Progenitor cell of endocrine pancreas (in vitro differentiated cells): ENCODE measurements around the gene C12orf43. TPM values are rescaled to one million over a fixed set of nuclear protein-coding genes. Genes with fewer than 3 reads are reported as not detected.

Experiments
- DNase-seq: peaks from one replicate; pipeline ENCODE4 v3.0.0; 2021; ENCODE audit warnings: low spot score; ENCODE audit not compliant: unreplicated experiment
- H3K27ac Mint-ChIP-seq: 2 replicates; pipeline ENCODE4 v1.8.0; 2021; ENCODE audit warnings: mild to moderate bottlenecking, moderate library complexity, mixed read lengths
- H3K27me3 Mint-ChIP-seq: 2 replicates; pipeline ENCODE4 v1.8.0; 2021; ENCODE audit warnings: mixed read lengths
- H3K36me3 Mint-ChIP-seq: 2 replicates; pipeline ENCODE4 v1.8.0; 2022; ENCODE audit warnings: mixed read lengths; ENCODE audit not compliant: insufficient read depth
- H3K4me1 Mint-ChIP-seq: 2 replicates; pipeline ENCODE4 v1.8.0; 2021; ENCODE audit warnings: low read depth, mixed read lengths
- H3K4me3 Mint-ChIP-seq: 2 replicates; pipeline ENCODE4 v1.8.0; 2021; ENCODE audit warnings: low read depth, mild to moderate bottlenecking, moderate library complexity, mixed read lengths
- H3K9me3 Mint-ChIP-seq: 2 replicates; pipeline ENCODE4 v1.8.0; 2021; ENCODE audit warnings: low read depth, mixed read lengths
- total RNA-seq: library from RNA; stranded (reverse); gene quantifications from 2 replicates; pipeline ENCODE4 v1.2.1, GENCODE V29; 2021
- TF ChIP-seq, protein P1 (sequence below): fragments of 200-600 bp; sonication (generic); IDR thresholded peaks from one replicate; pipeline ENCODE4 v1.5.0; 2021; ENCODE audit warnings: antibody characterized with exemption, mild to moderate bottlenecking; ENCODE audit not compliant: unreplicated experiment

Gene C12orf43
- total RNA-seq, 1 donor from 2014 or later, result 17.2 TPM

DNA sequence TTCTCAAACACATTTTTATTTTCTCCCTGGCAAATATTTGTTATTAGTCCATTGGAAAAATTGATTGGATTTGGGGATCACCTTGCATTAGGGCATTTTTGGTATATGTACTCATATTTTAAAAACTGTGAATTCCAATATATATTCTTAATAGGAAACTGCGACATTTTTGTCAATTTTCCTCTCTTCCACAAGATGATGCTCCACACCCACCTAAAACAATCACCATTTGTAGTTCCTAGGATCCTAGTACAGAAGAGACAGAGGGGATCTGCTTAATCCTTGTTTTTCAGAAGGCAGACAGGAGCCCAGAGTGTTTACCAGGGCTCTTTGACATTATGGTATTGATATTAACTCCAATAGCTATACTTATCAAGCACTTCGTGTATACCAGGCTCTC is 45.5 kb upstream of the C12orf43 start:
- no peak for DNase-seq
- H3K4me1 Mint-ChIP-seq, result no peaks in the 10 kb centered on the region

DNA sequence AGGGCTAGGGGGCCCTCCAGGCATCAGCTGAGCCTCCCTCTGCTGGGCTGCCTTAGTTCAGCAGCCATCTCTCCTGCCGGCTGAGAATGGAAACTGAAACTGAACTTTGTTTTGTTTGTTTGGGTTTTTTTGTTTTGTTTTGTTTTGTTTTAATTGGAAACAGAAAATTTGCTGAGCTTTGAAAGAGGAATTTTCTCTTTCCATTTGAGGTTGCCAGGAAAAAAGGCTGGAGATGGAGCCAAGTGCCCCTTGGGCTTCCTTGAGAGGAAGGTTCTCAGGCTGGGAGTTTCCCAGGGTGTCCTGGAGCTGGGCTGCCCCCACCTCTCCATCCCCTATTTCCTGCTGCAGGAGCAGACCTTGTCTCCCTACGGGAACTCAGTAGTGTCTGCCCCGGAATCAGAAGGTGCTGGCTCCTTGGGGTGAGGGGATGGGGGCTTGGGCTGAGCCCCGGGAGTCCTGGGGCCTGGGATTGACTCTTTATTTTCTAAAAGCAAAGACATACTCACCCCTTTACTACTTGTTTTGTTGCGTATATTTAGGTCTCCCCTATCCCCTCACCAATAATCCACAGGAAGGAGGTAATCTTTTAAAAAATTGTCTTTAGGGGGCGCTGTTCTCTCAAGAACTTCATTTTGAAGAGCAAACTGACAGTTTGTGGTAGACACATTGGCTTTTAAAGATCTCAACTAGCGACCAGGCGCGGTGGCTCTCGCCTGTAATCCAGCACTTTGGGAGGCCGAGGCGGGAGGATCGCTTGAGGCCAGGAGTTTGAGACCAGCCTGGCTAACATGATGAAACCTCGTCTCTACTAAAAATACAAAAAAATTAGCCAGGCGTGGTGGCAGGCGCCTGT is 44.1 kb upstream of the C12orf43 start:
- peak overlapping the region; percentile 71 for H3K27ac Mint-ChIP-seq
- DNase-seq, result no peak
- no peaks in the 10 kb centered on the region for H3K9me3 Mint-ChIP-seq
- TF ChIP-seq, protein P1, sequence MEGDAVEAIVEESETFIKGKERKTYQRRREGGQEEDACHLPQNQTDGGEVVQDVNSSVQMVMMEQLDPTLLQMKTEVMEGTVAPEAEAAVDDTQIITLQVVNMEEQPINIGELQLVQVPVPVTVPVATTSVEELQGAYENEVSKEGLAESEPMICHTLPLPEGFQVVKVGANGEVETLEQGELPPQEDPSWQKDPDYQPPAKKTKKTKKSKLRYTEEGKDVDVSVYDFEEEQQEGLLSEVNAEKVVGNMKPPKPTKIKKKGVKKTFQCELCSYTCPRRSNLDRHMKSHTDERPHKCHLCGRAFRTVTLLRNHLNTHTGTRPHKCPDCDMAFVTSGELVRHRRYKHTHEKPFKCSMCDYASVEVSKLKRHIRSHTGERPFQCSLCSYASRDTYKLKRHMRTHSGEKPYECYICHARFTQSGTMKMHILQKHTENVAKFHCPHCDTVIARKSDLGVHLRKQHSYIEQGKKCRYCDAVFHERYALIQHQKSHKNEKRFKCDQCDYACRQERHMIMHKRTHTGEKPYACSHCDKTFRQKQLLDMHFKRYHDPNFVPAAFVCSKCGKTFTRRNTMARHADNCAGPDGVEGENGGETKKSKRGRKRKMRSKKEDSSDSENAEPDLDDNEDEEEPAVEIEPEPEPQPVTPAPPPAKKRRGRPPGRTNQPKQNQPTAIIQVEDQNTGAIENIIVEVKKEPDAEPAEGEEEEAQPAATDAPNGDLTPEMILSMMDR, result peak; percentile 49
- peaks cover 20% of the 10 kb centered on the region for H3K27me3 Mint-ChIP-seq
- no peak overlapping the region for H3K4me3 Mint-ChIP-seq
- no peaks in the 10 kb centered on the region for H3K36me3 Mint-ChIP-seq
- H3K4me1 Mint-ChIP-seq, result no peaks in the 10 kb centered on the region

More for the DNA sequence above, 45.5 kb upstream of the C12orf43 start:
- no peaks in the 10 kb centered on the region for H3K9me3 Mint-ChIP-seq
- H3K36me3 Mint-ChIP-seq, result no peaks in the 10 kb centered on the region
- TF ChIP-seq, protein P1, result peak; percentile 24
- H3K27ac Mint-ChIP-seq, result no peak overlapping the region
- peaks cover 26% of the 10 kb centered on the region for H3K27me3 Mint-ChIP-seq
- H3K4me3 Mint-ChIP-seq, result no peak overlapping the region

DNA sequence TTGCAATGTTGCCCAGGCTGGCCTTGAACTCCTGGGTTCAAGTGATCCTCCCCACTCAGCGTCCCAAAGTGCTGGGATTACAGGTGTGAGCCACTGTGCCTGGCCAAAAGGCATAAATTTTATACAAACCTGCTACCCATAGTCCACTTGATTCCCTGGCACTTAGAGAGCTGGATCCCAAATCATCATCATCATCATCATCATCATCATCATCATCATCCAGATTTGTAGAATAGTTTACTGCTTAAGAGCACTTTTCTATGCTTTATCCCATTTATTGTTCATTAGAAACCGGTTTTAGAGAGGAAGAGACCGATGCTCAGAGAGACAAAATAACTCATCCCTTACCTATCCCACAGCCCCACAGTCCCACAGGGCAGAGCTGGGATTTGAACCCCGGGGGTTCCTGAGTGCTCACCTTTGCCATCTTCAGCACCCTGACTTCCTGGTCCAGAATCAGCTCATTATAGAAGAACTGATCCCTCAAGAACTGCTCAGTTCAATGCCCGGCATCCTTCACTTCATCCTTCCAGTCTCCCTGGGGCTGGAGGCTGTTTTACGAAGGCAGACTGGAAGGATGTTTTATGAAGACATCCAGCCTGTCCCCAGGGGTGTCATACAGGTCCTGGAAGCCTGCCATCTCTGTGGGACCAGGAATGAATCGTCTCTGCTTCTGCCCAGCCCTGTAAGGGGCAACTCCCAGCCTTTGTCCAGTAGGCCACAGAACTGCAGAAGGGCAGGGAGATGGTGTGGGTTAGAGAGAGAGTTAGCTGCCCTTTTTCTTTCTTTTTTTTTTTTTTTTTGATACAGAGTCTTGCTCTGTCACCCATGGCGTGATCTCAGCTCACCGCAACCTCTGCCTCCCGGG is 43.0 kb upstream of the C12orf43 start:
- peaks cover 18% of the 10 kb centered on the region for H3K27me3 Mint-ChIP-seq
- no peaks in the 10 kb centered on the region for H3K4me1 Mint-ChIP-seq
- TF ChIP-seq, protein P1, result no peak
- no peak overlapping the region for H3K4me3 Mint-ChIP-seq
- DNase-seq, result no peak
- H3K9me3 Mint-ChIP-seq, result no peaks in the 10 kb centered on the region
- H3K36me3 Mint-ChIP-seq, result no peaks in the 10 kb centered on the region
- no peak overlapping the region for H3K27ac Mint-ChIP-seq

DNA sequence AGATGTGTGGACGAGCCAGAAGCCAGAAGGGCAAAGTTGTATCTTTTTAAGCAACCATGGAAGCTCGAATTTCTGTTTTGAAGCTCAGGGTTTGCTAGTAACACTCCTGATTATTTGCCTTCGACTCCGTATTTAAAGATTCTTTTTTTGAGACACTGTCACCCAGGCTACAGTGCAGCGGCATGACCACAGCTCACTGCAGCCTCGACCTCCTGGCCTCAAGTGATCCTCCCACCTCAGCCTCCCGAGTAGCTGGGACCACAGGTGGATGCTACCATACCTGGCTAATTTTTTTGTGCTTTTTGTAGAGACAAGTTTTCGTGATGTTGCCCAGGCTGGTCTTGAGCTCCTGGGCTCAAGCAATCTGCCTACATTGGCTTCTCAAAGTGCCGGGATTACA is 41.5 kb upstream of the C12orf43 start:
- no peaks in the 10 kb centered on the region for H3K36me3 Mint-ChIP-seq
- H3K27ac Mint-ChIP-seq, result no peak overlapping the region
- no peak overlapping the region for H3K4me3 Mint-ChIP-seq
- no peaks in the 10 kb centered on the region for H3K4me1 Mint-ChIP-seq
- H3K9me3 Mint-ChIP-seq, result no peaks in the 10 kb centered on the region
- H3K27me3 Mint-ChIP-seq, result peaks cover 21% of the 10 kb centered on the region
- DNase-seq, result no peak
- TF ChIP-seq, protein P1, result no peak

DNA sequence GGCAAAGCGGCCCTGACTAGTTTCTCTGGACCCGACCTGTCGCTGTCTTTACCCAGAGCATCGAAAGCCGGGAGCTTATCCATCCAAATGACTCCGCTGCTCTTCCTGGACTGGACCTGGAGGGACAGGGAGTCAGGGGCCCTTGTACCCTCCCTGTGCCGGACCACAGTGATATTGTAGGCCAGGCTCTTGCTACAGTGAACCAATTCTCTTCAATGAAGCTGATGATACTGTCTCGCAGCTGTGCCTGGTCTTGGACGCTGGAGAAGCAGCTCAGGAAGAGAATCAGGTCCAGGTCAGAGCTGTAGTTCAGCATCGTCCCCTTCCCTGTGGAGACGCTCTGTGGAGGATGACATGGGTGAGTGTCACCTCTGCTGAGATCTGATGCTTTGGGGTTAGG is 37.4 kb upstream of the C12orf43 start:
- no peaks in the 10 kb centered on the region for H3K9me3 Mint-ChIP-seq
- DNase-seq, result no peak
- H3K4me3 Mint-ChIP-seq, result no peak overlapping the region
- no peak overlapping the region for H3K27ac Mint-ChIP-seq
- H3K27me3 Mint-ChIP-seq, result peaks cover 25% of the 10 kb centered on the region
- H3K36me3 Mint-ChIP-seq, result no peaks in the 10 kb centered on the region
- H3K4me1 Mint-ChIP-seq, result no peaks in the 10 kb centered on the region
- TF ChIP-seq, protein P1, result no peak
